Epithelial cell of proximal tubule (primary cell): ENCODE data around the gene ANKRD33B. TPM values are rescaled to one million over a fixed set of nuclear protein-coding genes. Genes with fewer than 3 reads are reported as not detected.

Experiments
- DNase-seq: peaks from one replicate; pipeline ENCODE4 v3.0.0-alpha.2; 2011; ENCODE audit warnings: low read depth
- H3K4me3 ChIP-seq: 2 replicates; pipeline ENCODE4 v1.5.1; 2011; ENCODE audit warnings: low read depth, mild to moderate bottlenecking, low read length
- total RNA-seq: library from RNA; depleted of rRNA; stranded (reverse); fragments of >200 nt; gene quantifications from 2 replicates; pipeline ENCODE4 v1.2.3, GENCODE V29; 2015
- TF ChIP-seq, protein P1 (sequence below): conservative IDR thresholded peaks from 2 replicates; pipeline ENCODE4 v1.5.1; 2012; ENCODE audit warnings: low read depth, mild to moderate bottlenecking, low read length

Gene ANKRD33B
- total RNA-seq, 1 donor from 2014 or later = 2.3 TPM

- TF ChIP-seq, protein P1, sequence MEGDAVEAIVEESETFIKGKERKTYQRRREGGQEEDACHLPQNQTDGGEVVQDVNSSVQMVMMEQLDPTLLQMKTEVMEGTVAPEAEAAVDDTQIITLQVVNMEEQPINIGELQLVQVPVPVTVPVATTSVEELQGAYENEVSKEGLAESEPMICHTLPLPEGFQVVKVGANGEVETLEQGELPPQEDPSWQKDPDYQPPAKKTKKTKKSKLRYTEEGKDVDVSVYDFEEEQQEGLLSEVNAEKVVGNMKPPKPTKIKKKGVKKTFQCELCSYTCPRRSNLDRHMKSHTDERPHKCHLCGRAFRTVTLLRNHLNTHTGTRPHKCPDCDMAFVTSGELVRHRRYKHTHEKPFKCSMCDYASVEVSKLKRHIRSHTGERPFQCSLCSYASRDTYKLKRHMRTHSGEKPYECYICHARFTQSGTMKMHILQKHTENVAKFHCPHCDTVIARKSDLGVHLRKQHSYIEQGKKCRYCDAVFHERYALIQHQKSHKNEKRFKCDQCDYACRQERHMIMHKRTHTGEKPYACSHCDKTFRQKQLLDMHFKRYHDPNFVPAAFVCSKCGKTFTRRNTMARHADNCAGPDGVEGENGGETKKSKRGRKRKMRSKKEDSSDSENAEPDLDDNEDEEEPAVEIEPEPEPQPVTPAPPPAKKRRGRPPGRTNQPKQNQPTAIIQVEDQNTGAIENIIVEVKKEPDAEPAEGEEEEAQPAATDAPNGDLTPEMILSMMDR = no peak
- no peak for DNase-seq
- H3K4me3 ChIP-seq = no peak overlapping the region
Observed at GRCh38 chr5:10580531-10581423, 16.9 kb downstream of the ANKRD33B start.

DNA sequence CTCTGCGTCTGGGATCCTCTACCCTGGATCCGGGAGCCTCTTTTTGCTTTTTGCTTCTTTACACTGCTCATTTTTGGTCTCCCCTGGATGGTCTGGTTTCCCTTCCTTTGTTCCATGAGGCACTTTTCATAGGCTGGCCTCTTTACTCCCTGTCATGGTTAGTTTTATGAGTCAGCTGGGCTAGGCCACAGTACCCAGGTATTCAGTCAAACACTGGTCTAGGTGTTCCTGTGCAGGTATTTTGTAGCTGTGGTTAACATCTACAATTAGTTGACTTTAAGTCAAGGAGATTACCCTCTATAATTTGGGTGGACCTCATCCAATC is 17.5 kb downstream of the ANKRD33B start:
- TF ChIP-seq, protein P1 = no peak
- no peak for DNase-seq
- no peak overlapping the region for H3K4me3 ChIP-seq

GRCh38 chr5:10581867-10582511 is 18.1 kb downstream of the ANKRD33B start:
- DNase-seq = no peak
- no peak overlapping the region for H3K4me3 ChIP-seq
- TF ChIP-seq, protein P1 = no peak

DNA sequence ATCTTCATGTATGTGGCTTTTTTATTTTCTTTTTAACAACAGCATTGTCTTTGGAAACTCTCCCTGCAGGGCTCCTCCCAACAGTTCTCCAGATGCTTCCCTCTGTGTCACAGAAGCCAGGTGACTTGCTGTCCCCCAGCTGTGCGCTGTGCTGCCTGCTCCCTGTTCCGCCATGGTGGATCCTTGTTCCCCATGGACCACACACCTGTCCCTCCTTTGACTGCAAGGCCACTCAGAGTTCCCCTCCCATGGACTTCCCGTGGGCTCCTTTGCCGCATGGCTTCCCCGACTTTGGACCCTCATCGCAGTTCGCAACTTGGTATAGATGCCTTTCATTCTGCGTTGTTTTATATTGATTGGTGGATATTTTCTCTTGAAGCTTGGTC is 18.6 kb downstream of the ANKRD33B start:
- DNase-seq = no peak
- TF ChIP-seq, protein P1 = no peak
- H3K4me3 ChIP-seq = no peak overlapping the region

DNA sequence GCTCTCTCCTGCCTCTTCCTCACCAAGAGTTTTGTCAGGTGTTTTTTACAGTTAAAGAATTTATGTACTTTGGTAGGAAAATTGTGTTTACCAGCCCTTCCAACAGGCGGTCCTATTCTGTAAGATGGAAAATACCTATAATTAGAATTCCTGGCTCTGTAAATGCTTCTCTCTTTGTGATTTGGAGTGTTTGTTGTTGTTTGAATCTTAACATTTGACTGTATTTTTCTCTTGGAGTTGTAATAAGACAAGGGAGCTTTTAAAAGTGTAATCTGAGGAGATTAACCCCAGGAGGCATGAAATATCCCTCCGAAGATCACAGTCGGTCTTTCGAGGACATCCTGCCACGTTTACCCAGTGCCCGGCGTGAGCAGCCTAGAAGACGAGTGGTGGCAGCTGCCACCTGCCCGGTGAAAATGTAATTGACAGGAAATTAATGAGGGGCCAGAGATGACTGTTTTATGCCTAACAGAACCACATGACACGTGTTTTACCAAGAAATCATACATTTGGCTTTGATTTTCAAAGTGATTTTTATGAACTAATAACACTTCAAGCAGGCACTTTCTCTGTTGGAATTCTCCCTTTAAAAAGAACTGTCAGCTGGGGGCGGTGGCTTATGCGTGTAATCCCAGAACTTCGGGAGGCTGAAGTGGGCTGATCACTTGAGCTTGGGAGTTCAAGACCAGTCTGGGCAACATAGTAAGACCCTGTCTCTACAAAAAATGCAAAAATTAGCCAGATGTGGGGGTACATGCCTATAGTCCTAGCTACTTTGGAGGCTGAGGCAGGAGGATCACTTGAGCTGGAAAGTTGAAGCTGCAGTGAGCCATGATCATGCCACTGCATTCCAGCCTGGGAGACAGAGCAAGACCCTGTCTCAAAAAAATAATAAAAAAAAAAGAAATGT is 20.0 kb downstream of the ANKRD33B start:
- no peak overlapping the region for H3K4me3 ChIP-seq
- DNase-seq = no peak
- TF ChIP-seq, protein P1 = no peak

GRCh38 chr5:10584714-10585517 is 21.0 kb downstream of the ANKRD33B start:
- TF ChIP-seq, protein P1 = no peak
- no peak overlapping the region for H3K4me3 ChIP-seq
- no peak for DNase-seq
